GM18870 (cell line): Measurements from ENCODE around the gene ZC3H18.

Source experiments
- ATAC-seq: cut with Tn5 transposase; IDR thresholded peaks from one replicate; pipeline ENCODE4 v1.9.1; 2021; ENCODE audit warnings: moderate library complexity; ENCODE audit not compliant: unreplicated experiment

ZC3H18 gene

DNA sequence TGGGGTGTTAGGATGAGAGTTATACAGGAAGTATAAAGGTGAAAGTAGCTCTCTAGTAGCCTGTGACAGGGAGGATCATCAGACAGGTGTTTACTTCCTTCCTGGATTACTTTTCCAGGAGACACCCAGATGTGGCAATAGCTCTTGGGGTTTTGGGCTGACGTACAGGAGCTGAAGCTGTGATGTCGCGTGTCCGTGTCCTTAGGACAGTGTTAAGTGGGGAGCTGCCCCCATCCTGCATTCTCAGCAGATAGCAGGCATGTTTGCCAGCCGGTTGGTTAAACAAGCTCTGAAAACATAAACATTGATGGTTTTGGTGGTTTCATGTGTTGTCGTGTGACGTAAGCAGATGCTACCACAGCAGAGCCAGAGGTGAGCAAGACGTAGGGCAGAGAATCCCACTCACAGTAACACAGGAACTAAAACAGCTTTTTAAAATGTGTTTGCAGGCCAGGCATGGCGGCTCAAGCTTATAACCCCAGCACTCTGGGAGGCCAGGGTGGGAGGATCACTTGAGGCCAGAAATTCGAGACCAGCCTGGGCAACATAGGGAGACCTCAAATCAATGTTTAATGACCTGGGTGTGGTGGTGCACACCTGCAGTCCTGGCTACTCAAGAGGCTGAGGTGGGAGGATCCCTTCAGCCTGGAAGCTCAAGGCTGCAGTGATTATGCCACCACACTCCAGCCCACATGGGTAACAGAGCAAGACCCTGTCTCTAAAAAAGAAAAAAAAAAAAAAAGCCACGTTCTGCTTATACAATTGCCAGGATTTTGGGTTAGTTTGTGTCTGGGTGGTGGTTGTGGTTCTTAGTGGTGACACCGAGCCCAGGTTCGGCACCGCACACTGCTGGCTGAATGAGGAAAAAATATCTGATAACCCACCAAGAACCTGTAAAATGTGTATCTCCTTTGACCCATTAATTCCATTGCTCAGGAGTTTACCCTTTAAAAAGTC, 49.9 kb downstream of the ZC3H18 start:
- no peak for ATAC-seq

DNA sequence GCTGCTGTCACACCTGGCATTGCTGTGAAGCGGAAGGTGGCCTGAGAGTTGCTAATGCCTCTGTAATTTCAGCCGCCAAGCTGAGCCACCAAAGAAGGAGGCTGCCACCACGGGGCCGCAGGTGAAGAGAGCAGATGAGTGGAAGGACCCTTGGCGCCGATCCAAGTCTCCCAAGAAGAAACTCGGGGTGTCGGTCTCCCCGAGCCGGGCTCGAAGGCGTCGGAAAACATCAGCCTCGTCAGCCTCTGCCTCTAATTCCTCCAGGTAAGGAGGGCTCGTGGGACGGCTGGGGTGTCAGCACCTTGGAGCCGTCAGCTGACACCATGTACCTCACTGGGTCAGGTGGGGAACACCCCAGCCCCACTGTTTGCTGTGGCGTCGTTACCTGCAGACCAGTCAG, 51.9 kb downstream of the ZC3H18 start:
- no peak for ATAC-seq

DNA sequence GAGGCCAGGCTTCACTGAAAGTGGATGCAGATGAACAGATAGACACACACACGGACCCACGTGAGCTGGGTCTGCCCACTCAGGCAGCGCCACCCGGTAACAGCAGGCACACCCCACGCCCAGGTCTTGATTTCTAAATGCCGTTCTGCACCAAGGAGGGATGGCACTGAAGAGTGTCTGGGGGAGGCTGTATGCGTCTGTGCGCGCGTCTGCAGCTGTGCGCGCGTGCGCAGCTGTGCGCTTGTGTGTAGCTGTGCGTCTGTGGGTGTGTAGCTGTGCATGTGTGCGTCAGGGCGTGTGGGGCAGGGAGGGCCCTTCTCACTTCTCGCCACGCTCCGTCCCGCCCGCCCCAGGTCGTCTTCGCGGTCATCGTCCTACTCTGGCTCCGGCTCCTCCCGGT, 52.7 kb downstream of the ZC3H18 start:
- no peak for ATAC-seq

DNA sequence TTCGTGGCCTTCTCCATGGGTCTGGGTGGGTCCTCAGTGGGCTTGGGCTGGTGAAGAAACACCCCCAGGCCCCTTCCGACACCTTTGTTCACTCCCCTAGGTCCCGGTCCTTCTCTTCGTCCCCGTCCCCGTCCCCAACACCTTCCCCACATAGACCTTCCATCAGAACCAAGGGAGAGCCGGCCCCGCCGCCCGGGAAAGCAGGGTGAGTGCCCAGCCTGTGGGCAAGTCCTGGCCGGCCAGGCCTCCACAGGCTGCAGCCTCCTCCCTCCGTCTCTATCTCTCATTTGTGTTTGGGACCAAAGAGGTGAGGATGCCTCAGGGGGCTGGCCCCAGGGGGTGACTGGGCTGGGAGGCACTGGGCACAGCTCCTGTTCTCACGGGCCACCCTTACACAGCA, 53.7 kb downstream of the ZC3H18 start:
- no peak for ATAC-seq

- no peak for ATAC-seq
Observed at GRCh38 chr16:88624481-88624880, 54.3 kb downstream of the ZC3H18 start.

DNA sequence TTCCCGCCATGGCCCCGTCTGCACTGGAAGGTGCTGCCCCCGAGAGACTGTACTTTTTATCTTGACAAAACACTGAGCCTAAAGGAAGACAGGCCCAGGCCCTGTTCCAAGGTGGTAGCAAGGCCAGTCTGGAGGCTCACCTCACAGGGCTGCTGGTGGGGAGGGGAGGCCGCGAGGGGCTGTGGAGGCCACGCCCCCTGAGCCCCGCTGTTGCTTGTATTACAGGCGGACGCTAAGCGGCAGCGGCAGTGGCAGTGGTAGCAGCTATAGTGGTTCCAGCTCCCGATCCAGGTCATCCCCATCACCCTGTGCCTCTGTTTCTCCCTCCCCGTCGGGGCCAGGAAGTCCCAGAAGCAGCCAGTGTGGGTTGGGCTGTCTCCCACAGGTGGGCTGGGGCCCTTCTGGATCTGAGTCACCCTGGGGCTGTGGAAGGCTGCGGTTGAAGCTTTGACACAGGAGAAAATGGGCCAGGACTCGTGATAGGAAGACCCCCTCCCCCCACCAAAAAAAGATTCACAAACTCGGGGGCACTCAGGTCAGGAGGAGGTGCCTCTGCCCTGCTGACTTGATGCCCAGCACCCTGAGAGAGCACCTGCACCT, 54.9 kb downstream of the ZC3H18 start:
- ATAC-seq: no peak

DNA sequence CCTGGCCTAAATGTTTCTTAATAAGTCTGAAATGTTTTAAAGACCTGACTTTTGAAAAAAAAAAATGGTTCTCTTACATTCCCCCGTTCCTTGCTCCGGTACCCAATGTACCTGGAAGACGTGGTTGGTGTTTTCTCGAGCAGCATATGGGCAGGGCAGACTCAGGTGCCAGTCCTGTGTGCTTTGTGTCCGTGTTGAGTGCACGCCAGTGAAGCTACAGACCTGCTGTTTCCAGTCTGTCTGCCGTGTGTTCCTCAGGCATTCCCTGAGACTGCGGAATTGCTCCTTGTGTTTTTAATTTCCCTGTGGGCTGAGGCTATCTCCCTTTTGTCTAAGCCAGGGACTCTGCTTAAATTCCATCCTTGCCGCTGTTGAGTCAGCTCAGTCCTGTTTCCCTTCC, 56.4 kb downstream of the ZC3H18 start:
- ATAC-seq: no peak

DNA sequence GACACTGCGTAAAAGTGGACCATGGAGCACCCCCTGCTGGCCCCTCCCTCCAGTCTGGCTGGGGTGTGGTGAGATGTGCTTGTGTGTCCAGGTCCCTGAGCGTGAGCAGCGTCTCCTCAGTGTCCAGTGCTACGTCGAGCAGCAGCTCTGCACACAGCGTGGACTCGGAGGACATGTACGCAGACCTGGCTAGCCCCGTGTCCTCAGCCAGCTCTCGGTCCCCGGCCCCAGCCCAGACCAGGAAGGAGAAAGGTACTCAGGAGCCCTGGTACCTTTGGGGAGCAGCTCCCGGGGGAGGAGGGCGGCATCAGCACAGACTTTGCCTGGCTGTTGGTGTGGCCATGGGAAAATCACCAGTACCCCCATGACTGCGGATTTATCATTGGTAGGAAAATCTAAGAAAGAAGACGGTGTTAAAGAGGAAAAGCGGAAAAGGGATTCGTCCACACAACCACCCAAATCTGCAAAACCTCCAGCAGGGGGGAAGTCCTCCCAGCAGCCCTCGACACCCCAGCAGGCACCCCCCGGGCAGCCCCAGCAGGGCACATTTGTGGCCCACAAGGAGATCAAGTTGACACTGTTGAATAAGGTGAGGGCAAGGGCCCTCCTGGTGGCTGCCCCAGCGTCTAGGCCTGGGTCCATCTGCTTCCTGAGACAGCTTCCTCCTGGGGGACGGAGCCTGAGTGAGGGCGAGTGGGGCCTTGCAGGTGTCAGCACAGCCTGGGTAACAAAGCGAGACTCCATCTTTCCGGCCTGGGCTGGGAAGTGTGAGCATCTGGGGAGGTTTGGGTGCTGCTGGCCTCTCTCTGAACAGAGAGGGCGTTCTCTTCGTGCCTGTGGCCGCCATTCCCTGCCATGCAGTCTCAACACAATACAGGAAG, 57.6 kb downstream of the ZC3H18 start:
- ATAC-seq: no peak

GRCh38 chr16:88628512-88628974, 58.3 kb downstream of the ZC3H18 start:
- no peak for ATAC-seq

DNA sequence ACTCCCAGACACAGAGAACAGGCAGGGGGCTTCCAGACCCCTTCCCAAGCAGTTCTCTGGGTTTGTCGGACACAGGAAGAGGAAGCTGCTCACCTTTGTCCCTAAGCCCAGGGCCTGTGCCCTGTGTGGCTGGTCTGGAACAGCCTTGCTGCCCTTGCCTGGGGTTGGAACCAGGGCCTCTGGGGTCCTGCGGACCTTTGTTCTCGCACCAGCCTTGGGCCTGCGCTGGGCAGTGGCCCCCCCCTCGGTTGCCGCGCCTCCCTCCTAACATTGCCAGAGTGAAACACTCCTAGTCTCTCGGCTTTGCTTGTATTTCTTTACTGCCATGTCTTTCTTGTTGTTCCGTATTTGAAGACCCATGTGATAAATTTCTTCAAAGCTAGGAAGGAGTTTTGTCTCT, 59.6 kb downstream of the ZC3H18 start:
- ATAC-seq: no peak

GRCh38 chr16:88630433-88630832, 60.2 kb downstream of the ZC3H18 start:
- ATAC-seq: no peak

DNA sequence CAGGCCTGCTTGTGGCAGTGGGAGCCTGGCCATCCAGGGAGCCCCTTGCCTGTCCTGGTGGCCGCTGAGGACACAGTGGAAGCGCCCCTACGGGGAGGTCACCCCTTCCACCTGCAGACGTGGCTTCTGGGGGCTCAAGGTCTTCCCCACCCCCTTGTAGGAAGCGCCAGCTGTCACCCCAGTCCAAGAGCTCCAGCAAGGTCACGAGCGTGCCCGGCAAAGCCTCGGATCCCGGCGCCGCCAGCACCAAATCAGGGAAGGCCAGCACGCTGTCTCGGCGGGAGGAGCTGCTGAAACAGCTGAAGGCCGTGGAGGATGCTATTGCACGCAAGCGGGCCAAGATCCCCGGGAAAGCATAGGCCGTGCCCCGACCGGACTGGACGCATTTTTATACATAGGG, 60.7 kb downstream of the ZC3H18 start:
- no peak for ATAC-seq

DNA sequence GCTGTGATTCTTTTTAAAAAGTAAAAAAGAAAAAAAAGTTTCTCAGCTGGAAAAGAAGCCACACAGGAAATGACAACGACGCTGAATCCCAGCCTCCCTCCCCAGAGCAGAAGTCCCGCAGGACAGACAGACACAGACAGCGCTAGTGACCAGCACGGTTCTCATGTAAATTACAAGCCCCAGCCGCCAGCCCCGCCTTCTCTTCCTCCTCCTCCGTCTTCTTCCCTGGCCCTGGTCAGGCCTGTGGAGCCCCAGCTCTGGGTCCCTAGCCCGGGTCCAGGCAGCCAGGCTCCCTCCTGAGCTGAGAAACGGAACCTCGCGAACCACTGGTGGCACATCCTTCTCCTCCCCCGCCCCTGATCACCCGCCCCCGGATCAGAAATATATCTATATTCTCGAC, 61.2 kb downstream of the ZC3H18 start:
- ATAC-seq: no peak

DNA sequence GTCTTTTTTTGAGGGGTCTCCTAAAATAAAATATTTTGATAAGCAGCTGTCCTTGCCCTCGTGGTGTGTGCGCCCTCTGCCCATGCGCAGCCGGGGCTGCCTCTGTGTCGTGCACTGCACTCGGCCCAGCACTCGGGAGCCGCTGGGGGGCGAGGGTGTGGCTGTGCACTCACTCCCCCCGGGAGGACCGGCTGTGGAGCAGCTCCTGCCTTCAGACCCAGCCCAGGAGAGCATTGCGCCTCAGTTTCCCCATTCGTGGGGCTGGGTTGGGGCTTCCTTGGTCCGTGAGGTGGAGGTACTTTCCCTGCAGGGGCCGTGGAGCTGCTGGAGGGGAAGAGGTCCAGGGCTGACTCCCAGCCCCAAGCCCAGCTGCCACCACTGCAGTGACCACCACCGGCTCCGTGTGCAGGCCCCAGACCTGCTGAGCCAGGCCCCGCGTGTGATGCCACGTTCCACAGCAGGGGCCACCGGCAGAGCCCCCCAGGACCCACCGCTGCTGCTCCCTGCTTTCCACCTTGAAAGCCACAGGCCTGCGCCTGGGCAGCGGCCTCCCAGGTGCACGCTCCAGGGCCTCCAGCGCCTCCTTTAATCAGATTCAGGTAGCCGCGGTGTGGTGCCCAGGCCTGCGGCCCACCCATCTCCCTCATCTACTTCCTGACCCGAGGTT, 61.9 kb downstream of the ZC3H18 start:
- no peak for ATAC-seq

GRCh38 chr16:88632587-88632930, 62.4 kb downstream of the ZC3H18 start:
- no peak for ATAC-seq

- ATAC-seq: peak; percentile 37
Observed at GRCh38 chr16:88633684-88634140, 63.5 kb downstream of the ZC3H18 start.

- ATAC-seq: peak; percentile 26
Observed at GRCh38 chr16:88634141-88634993, 64.2 kb downstream of the ZC3H18 start.

GRCh38 chr16:88634994-88635670, 64.9 kb downstream of the ZC3H18 start:
- ATAC-seq: no peak

GRCh38 chr16:88635671-88636319, 65.6 kb downstream of the ZC3H18 start:
- no peak for ATAC-seq
